22Rv1 (cell line): Measurements from ENCODE around the gene CD22.

Experiments
- H3K27ac ChIP-seq: fragments of 450-650 bp; 2 replicates; pipeline ENCODE4 v1.5.1; 2017
- CTCF ChIP-seq: fragments of 450-650 bp; IDR thresholded peaks from 2 replicates; pipeline ENCODE4 v1.5.1; 2017; ENCODE audit warnings: mild to moderate bottlenecking
- ZFX ChIP-seq: fragments of 450-650 bp; IDR thresholded peaks from 2 replicates; pipeline ENCODE4 v1.6.1; 2017; ENCODE audit warnings: antibody characterized with exemption, borderline replicate concordance

Gene CD22

GRCh38 chr19:35348911-35349611, 20.1 kb downstream of the CD22 start:
- no peak for TF ChIP-seq ZFX
- TF ChIP-seq CTCF: no peak
- no peak overlapping the region for H3K27ac ChIP-seq

GRCh38 chr19:35349614-35350521, 20.9 kb downstream of the CD22 start:
- no peak overlapping the region for H3K27ac ChIP-seq
- no peak for TF ChIP-seq CTCF
- TF ChIP-seq ZFX: no peak

GRCh38 chr19:35350591-35350990, 21.6 kb downstream of the CD22 start:
- TF ChIP-seq ZFX (no peak), CTCF (no peak)
- no peak overlapping the region for H3K27ac ChIP-seq

GRCh38 chr19:35351411-35352176, 22.6 kb downstream of the CD22 start:
- no peak overlapping the region for H3K27ac ChIP-seq
- TF ChIP-seq CTCF: no peak
- TF ChIP-seq ZFX: no peak

- H3K27ac ChIP-seq: no peak overlapping the region
- TF ChIP-seq ZFX: no peak
- TF ChIP-seq CTCF: no peak
Measured at GRCh38 chr19:35352177-35352447, 23.1 kb downstream of the CD22 start.

- H3K27ac ChIP-seq: no peak overlapping the region
- TF ChIP-seq ZFX (no peak), CTCF (peak; percentile 86)
Measured at GRCh38 chr19:35352448-35353304, 23.7 kb downstream of the CD22 start.
